OCI-LY1 (cell line): ENCODE results near the gene KCNH4.
"Not testable (repeated sequence)": the region's sequence is repeated elsewhere in the genome, so short reads cannot be mapped to it uniquely, and the experiment has no call there.

ENCODE experiments used
- H2AFZ ChIP-seq: fragments of 200-600 bp; sonication (generic), shearing (Covaris generic); 2 replicates; pipeline ENCODE4 v1.6.0; 2014; ENCODE audit warnings: antibody characterized with exemption, mild to moderate bottlenecking, low read length
- H3F3A ChIP-seq: fragments of 200-600 bp; sonication (generic), shearing (Covaris generic); 2 replicates; pipeline ENCODE4 v1.6.0; 2014; ENCODE audit warnings: mild to moderate bottlenecking, antibody characterized with exemption, low read length, moderate library complexity; ENCODE audit not compliant: insufficient read depth
- H3K27ac ChIP-seq: fragments of 200-600 bp; sonication (generic); 2 replicates; pipeline ENCODE4 v1.5.1; 2014; ENCODE audit warnings: low read length, mixed run types, mild to moderate bottlenecking, low read depth; ENCODE audit not compliant: poor library complexity, severe bottlenecking
- H3K27me3 ChIP-seq: fragments of 200-600 bp; sonication (generic); 2 replicates; pipeline ENCODE4 v1.6.0; 2014; ENCODE audit warnings: antibody characterized with exemption, mild to moderate bottlenecking, low read length, moderate library complexity; ENCODE audit not compliant: insufficient read depth
- H3K36me3 ChIP-seq: fragments of 200-600 bp; sonication (generic); 2 replicates; pipeline ENCODE4 v1.6.1; 2014; ENCODE audit warnings: mild to moderate bottlenecking, antibody characterized with exemption, low read length, moderate library complexity, mixed read lengths; ENCODE audit not compliant: insufficient read depth
- H3K4me1 ChIP-seq: fragments of 200-600 bp; sonication (generic); 2 replicates; pipeline ENCODE4 v1.5.1; 2014; ENCODE audit warnings: mild to moderate bottlenecking, low read length, moderate library complexity; ENCODE audit not compliant: insufficient read depth, severe bottlenecking
- H3K4me2 ChIP-seq: fragments of 200-600 bp; sonication (generic), shearing (Covaris generic); 2 replicates; pipeline ENCODE4 v1.6.1; 2014; ENCODE audit warnings: low read length
- H3K4me3 ChIP-seq: fragments of 200-600 bp; sonication (generic); 2 replicates; pipeline ENCODE4 v1.5.1; 2014; ENCODE audit warnings: low read length, low read depth, mild to moderate bottlenecking, mixed read lengths; ENCODE audit not compliant: poor library complexity, severe bottlenecking
- H3K79me2 ChIP-seq: fragments of 200-600 bp; shearing (Covaris generic); 2 replicates; pipeline ENCODE4 v1.6.1; 2016; ENCODE audit warnings: mixed run types, low read length, mixed read lengths; ENCODE audit not compliant: insufficient read depth
- H3K9ac ChIP-seq: fragments of 200-600 bp; sonication (generic), shearing (Covaris generic); 2 replicates; pipeline ENCODE4 v1.6.1; 2014; ENCODE audit warnings: mild to moderate bottlenecking, low read length, mixed read lengths
- H3K9me2 ChIP-seq: fragments of 200-600 bp; sonication (generic), shearing (Covaris generic); 2 replicates; pipeline ENCODE4 v1.6.1; 2014; ENCODE audit warnings: low read depth, mild to moderate bottlenecking, low read length, mixed read lengths
- H3K9me3 ChIP-seq: fragments of 200-600 bp; shearing (Covaris generic); 2 replicates; pipeline ENCODE4 v1.6.1; 2014; ENCODE audit warnings: low read length, mixed read lengths
- H4K20me1 ChIP-seq: fragments of 200-600 bp; sonication (generic), shearing (Covaris generic); 2 replicates; pipeline ENCODE4 v1.6.0; 2016; ENCODE audit warnings: mild to moderate bottlenecking, low read length; ENCODE audit not compliant: insufficient read depth
- CTCF ChIP-seq: fragments of 200-600 bp; sonication (generic), shearing (Covaris generic); IDR thresholded peaks from 2 replicates; pipeline ENCODE4 v1.5.1; 2017; ENCODE audit warnings: mild to moderate bottlenecking, antibody characterized with exemption, low read length, moderate library complexity, mixed read lengths
- EZH2 ChIP-seq: fragments of 200-600 bp; sonication (generic), shearing (Covaris generic); IDR thresholded peaks from 2 replicates; pipeline ENCODE4 v1.8.0; 2017; ENCODE audit warnings: borderline replicate concordance, mixed run types, mild to moderate bottlenecking, antibody characterized with exemption, low read length, moderate library complexity, mixed read lengths

Gene KCNH4

GRCh38 chr17:42214156-42214555 lies 33.2 kb upstream of the KCNH4 start:
- Histone ChIP-seq H3K9me2 (no peaks in the 10 kb centered on the region), H3K79me2 (no peaks in the 10 kb centered on the region), H3K9me3 (no peaks in the 10 kb centered on the region), H3K27me3 (no peaks in the 10 kb centered on the region), H3K4me1 (no peaks in the 10 kb centered on the region), H3K4me2 (no peak overlapping the region), H4K20me1 (no peaks in the 10 kb centered on the region), H2AFZ (no peak overlapping the region), H3K4me3 (no peak overlapping the region), H3F3A (no peaks in the 10 kb centered on the region), H3K9ac (no peak overlapping the region), H3K27ac (no peak overlapping the region), H3K36me3 (no peaks in the 10 kb centered on the region)
- no peak for TF ChIP-seq EZH2

GRCh38 chr17:42212382-42212781 lies 31.4 kb upstream of the KCNH4 start:
- no peaks in the 10 kb centered on the region for H3K79me2 ChIP-seq
- H2AFZ ChIP-seq = no peak overlapping the region
- no peak overlapping the region for H3K4me2 ChIP-seq
- H3K27me3 ChIP-seq = no peaks in the 10 kb centered on the region
- no peaks in the 10 kb centered on the region for H3K4me1 ChIP-seq
- no peak overlapping the region for H3K27ac ChIP-seq
- H3F3A ChIP-seq = no peaks in the 10 kb centered on the region
- H4K20me1 ChIP-seq = no peaks in the 10 kb centered on the region
- H3K4me3 ChIP-seq = no peak overlapping the region
- no peaks in the 10 kb centered on the region for H3K36me3 ChIP-seq
- no peaks in the 10 kb centered on the region for H3K9me2 ChIP-seq
- no peaks in the 10 kb centered on the region for H3K9me3 ChIP-seq
- no peak overlapping the region for H3K9ac ChIP-seq
- no peak for TF ChIP-seq EZH2
- TF ChIP-seq CTCF = no peak

GRCh38 chr17:42211921-42212341 lies 31.0 kb upstream of the KCNH4 start:
- H3K36me3 ChIP-seq, H3K4me3 ChIP-seq, H3F3A ChIP-seq, H3K27me3 ChIP-seq, H3K9me3 ChIP-seq, H3K9me2 ChIP-seq, H4K20me1 ChIP-seq, H3K4me2 ChIP-seq, H3K9ac ChIP-seq, H3K79me2 ChIP-seq, H3K27ac ChIP-seq, H3K4me1 ChIP-seq, H2AFZ ChIP-seq: not testable (repeated sequence)

- H3F3A ChIP-seq = no peaks in the 10 kb centered on the region
- TF ChIP-seq EZH2 (no peak), CTCF (no peak)
- H3K79me2 ChIP-seq = no peaks in the 10 kb centered on the region
- H3K36me3 ChIP-seq = no peaks in the 10 kb centered on the region
- H3K4me2 ChIP-seq = no peak overlapping the region
- no peak overlapping the region for H3K9ac ChIP-seq
- no peaks in the 10 kb centered on the region for H3K9me2 ChIP-seq
- no peaks in the 10 kb centered on the region for H3K27me3 ChIP-seq
- no peaks in the 10 kb centered on the region for H4K20me1 ChIP-seq
- H3K9me3 ChIP-seq = no peaks in the 10 kb centered on the region
- H3K4me1 ChIP-seq = no peaks in the 10 kb centered on the region
- H2AFZ ChIP-seq = no peak overlapping the region
- H3K27ac ChIP-seq = no peak overlapping the region
- H3K4me3 ChIP-seq = no peak overlapping the region
These were observed 29.1 kb upstream of the KCNH4 start for GRCh38 chr17:42210046-42210445.

GRCh38 chr17:42206153-42206612 lies 25.2 kb upstream of the KCNH4 start:
- H3K4me3 ChIP-seq, H3F3A ChIP-seq, H3K36me3 ChIP-seq, H3K4me1 ChIP-seq, H3K9ac ChIP-seq, H3K9me3 ChIP-seq, H3K9me2 ChIP-seq, H3K27ac ChIP-seq, H2AFZ ChIP-seq, H3K79me2 ChIP-seq, H3K27me3 ChIP-seq, H3K4me2 ChIP-seq, H4K20me1 ChIP-seq: not testable (repeated sequence)
